ENCODE measurements around the gene RCCD1. TPM values are rescaled to one million over a fixed set of nuclear protein-coding genes. Genes with fewer than 3 reads are reported as not detected.

Gene RCCD1
- total RNA-seq, 1 donor from 2014 or later = 32.7 TPM

DNA sequence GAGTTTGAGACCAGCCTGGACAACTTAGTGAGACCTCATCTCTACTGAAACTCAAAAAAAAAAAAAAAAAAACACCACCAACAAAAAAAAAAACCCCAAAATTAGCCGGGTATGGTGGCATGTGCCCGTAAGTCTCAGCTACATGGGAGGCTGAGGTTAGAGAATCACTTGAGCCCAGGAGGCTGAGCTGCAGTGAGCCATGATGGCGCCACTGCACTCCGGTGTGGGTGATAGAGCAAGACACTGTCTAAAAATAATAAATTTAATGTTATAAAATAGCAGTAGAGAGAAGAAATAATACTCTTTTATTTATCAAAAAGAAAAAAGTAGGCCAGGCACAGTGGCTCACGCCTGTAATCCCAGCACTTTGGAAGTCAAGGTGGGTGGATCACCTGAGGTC, 17.4 kb downstream of the RCCD1 start:
- H3K4me3 ChIP-seq (ENCODE audit: low read depth, low read length) = no peak overlapping the region
- DNase-seq (ENCODE audit: low read depth) = no peak
- TF ChIP-seq, protein P1, sequence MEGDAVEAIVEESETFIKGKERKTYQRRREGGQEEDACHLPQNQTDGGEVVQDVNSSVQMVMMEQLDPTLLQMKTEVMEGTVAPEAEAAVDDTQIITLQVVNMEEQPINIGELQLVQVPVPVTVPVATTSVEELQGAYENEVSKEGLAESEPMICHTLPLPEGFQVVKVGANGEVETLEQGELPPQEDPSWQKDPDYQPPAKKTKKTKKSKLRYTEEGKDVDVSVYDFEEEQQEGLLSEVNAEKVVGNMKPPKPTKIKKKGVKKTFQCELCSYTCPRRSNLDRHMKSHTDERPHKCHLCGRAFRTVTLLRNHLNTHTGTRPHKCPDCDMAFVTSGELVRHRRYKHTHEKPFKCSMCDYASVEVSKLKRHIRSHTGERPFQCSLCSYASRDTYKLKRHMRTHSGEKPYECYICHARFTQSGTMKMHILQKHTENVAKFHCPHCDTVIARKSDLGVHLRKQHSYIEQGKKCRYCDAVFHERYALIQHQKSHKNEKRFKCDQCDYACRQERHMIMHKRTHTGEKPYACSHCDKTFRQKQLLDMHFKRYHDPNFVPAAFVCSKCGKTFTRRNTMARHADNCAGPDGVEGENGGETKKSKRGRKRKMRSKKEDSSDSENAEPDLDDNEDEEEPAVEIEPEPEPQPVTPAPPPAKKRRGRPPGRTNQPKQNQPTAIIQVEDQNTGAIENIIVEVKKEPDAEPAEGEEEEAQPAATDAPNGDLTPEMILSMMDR (conservative IDR thresholded peaks at IDR 0.05; ENCODE audit: low read depth, low read length) = no peak

DNA sequence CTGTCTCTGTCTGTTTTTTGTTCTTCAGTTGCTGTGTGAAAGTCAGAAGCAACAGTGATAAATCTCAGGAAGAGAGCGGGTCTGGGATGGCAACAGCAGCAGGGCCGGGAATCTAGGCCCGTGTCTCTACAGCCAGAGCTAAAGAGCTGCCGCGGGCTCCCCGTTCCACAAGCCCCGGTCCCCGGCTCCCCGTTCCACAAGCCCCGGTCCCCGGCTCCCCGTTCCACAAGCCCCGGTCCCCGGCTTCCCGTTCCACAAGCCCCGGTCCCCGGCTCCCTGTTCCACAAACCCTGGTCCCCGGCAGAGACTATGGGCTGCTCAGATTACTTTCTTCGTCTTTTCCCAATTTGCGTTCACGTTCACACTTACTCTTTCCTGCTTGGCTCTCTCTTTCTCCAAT, 19.5 kb downstream of the RCCD1 start:
- TF ChIP-seq, protein P1 (conservative IDR thresholded peaks at IDR 0.05; ENCODE audit: low read depth, low read length) = no peak
- no peak overlapping the region for H3K4me3 ChIP-seq (ENCODE audit: low read depth, low read length)
- DNase-seq (ENCODE audit: low read depth) = no peak

DNA sequence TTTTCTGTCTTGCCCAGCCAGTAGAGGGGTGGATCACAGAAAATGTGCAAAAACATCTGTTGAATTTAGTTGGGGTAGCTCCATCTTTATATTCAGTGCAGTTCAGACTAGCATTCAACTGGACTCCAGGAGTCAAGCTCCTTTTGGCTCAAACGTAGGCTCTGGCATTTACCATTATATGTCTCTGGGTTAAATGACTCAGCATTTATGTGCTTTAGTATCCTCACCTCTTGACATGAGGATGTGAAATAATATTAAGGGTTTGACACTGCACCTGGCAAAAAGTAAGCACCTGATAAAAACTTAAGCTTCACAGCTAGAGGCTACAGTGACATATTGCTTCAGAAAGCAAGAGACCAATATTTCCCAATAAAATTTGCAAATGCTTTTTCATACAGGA, 24.9 kb downstream of the RCCD1 start:
- TF ChIP-seq, protein P1 (conservative IDR thresholded peaks at IDR 0.05; ENCODE audit: low read depth, low read length) = no peak
- no peak overlapping the region for H3K4me3 ChIP-seq (ENCODE audit: low read depth, low read length)
- no peak for DNase-seq (ENCODE audit: low read depth)

DNA sequence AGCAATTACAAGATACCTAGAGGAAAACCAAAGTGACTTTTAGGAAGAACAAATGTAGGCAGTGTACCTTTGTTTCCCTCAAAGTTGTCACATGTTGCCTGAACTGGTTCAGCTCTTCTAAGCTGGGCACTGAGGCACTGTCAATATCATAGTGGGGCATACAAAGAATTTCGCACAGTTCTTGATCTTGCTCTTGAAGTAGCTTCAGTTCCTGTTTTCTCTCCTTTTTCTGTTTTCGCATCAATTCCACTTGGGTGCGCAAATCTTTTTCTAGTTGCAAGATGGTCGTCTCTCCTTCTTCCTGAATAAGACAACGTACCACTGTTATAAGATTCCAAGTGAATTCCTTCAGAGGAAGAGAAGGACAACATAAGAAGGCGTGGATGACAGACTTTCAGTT, 27.0 kb downstream of the RCCD1 start:
- TF ChIP-seq, protein P1 (conservative IDR thresholded peaks at IDR 0.05; ENCODE audit: low read depth, low read length) = no peak
- DNase-seq (ENCODE audit: low read depth) = no peak
- H3K4me3 ChIP-seq (ENCODE audit: low read depth, low read length) = no peak overlapping the region

DNA sequence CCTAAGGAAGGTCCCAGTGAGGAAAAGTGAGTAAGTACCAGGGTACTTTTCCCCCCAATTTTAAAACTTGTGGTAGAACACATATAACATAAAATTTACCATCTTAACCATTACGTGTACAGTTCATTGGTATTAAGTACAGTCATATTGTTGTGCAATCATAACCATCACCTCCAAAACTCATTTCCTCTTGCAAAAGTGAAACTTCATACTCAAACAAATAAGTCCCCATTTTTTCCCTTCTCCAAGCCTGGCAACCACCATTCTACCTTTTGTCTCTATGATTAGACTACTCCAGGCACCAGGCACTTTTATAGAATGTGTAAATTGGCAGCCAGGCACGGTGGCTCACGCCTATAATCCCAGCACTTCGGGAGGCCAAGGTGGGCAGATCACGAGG, 27.5 kb downstream of the RCCD1 start:
- DNase-seq (ENCODE audit: low read depth) = no peak
- TF ChIP-seq, protein P1 (conservative IDR thresholded peaks at IDR 0.05; ENCODE audit: low read depth, low read length) = no peak
- H3K4me3 ChIP-seq (ENCODE audit: low read depth, low read length) = no peak overlapping the region

DNA sequence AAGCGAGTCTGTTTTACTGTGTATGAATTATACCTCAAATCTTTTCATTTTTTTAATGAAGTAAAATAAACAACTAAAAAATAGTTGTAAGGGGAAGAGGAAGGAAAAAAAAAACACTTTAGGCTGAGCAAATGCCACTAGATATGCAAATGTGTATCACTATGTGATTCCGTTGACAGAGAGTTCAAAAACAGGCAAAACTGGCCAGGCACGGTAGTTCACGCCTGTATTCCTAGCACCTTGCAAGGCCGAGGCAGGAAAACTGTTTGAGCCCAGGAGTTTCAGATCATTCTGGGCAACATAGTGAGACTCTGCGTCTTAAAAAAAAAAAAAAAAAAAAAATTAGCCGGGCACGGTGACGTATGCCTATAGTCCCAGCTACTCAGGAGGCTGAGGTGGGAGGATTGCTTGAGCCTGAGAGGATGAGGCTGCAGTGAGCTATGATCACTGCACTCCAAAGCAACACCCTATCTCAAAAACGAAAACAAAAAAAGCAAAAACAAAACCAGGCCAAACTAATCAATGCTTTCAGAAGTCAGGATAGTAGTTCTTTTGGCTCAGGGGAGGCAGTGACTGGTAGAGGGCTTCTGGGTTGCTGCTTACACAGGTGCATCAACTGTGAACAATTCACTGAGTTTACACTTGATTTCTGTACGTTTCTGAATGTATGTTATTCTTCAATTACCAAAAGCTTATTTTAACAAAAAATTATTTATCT, 32.3 kb downstream of the RCCD1 start:
- no peak for DNase-seq (ENCODE audit: low read depth)
- TF ChIP-seq, protein P1 (conservative IDR thresholded peaks at IDR 0.05; ENCODE audit: low read depth, low read length) = no peak
- no peak overlapping the region for H3K4me3 ChIP-seq (ENCODE audit: low read depth, low read length)

DNA sequence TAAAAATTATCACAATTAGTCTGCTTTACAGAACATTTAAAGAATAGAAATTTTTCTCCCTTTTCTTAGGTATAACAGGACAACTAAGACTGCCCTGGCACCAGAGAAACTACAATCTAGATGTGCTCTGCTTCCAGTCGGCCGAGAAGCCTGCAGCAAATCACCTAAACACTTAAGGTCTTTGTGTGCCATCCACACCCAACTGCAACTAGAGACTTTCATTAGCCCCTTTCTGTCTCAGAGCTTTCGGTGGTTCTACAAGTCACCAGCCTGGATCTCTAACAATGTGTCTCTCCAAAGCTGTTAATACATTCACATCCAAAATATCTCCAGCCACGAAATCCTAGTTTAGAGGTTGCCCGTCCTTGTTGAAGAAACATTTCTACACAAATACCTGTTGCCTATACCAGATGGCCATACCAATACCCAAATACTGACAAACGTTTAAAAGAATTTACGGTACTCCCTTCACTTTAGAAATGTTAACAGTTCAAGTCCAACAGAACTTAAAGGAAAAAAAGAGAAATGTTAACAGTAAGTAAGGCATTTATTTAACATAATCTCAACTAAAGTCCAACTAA, 33.0 kb downstream of the RCCD1 start:
- DNase-seq (ENCODE audit: low read depth) = no peak
- H3K4me3 ChIP-seq (ENCODE audit: low read depth, low read length) = no peak overlapping the region
- TF ChIP-seq, protein P1 (conservative IDR thresholded peaks at IDR 0.05; ENCODE audit: low read depth, low read length) = no peak

Data from epithelial cell of proximal tubule (primary cell).